Stomach (tissue), 9 donors: Measurements from ENCODE around the gene PWWP2B. TPM values are rescaled to one million over a fixed set of nuclear protein-coding genes. Genes with fewer than 3 reads are reported as not detected.

Experiments
- DNase-seq, 2 donors: peaks; one replicate each; pipeline versions ENCODE4 v3.0.0 to v3.0.0-alpha.2; 2013 to 2019
- H3K27ac ChIP-seq, 5 donors: fragments of 200-600 bp in 4 of 5; sonication (generic) in 4 of 5; one replicate each; pipeline ENCODE4 v1.5.1; 2013 to 2019; ENCODE audit warnings: mild to moderate bottlenecking in 1 of 5, moderate library complexity in 1 of 5
- H3K27me3 ChIP-seq, 3 donors: fragments of 200-600 bp; sonication (generic); one replicate each; pipeline ENCODE4 v1.5.1; 2017 to 2019; ENCODE audit warnings: mixed run types in 1 of 3
- H3K36me3 ChIP-seq, 4 donors: fragments of 200-600 bp; sonication (generic); 1 replicate in 3 of 4; 2 replicates in 1 of 4; pipeline ENCODE4 v1.5.1; 2016 to 2019
- H3K4me1 ChIP-seq, 4 donors: fragments of 200-600 bp; sonication (generic); one replicate each; pipeline ENCODE4 v1.5.1; 2016 to 2019
- H3K4me3 ChIP-seq, 4 donors: fragments of 200-600 bp; sonication (generic) in 3 of 4; one replicate each; pipeline ENCODE4 v1.5.1; 2016 to 2019; ENCODE audit warnings: mild to moderate bottlenecking in 1 of 4
- H3K9me3 ChIP-seq, 4 donors: fragments of 200-600 bp; sonication (generic); one replicate each; pipeline ENCODE4 v1.5.1; 2016 to 2019
- EP300 ChIP-seq: sonication (generic); formaldehyde crosslinking; IDR thresholded peaks from one replicate; pipeline ENCODE4 v1.6.1; 2017; ENCODE audit warnings: antibody characterized with exemption
- POLR2A ChIP-seq, 4 donors: fragments of 450-650 bp; IDR thresholded peaks; one replicate each; pipeline ENCODE4 v1.6.1; 2016; ENCODE audit warnings: antibody characterized with exemption in 4 of 4, control low read depth in 2 of 4, mild to moderate bottlenecking in 1 of 4, moderate library complexity in 1 of 4
- POLR2AphosphoS5 ChIP-seq, 3 donors: sonication (generic); formaldehyde crosslinking; IDR thresholded peaks; one replicate each; pipeline ENCODE4 v1.6.1; 2016; ENCODE audit warnings: antibody characterized with exemption in 3 of 3
- WGBS, 5 donors: extraction: QIAGEN DNeasy Blood & Tissue Kit in 3 of 5; methylation state at CpG; one replicate each; pipeline versions ENCODE4 v1.1.5 to v1.1.7; 2013 to 2018; 5-methylcytosine and 5-hydroxymethylcytosine counted together
- intact Hi-C: fragments of 100-400 bp; cut with DNase I; formaldehyde crosslinking; loops from one replicate; pipeline ENCODE4 v1.15.1; 2023; ENCODE audit warnings: low total_unique reads
- polyA plus RNA-seq, 3 donors: library from polyadenylated mRNA; stranded (reverse); fragments of 200-250 nt; gene quantifications; one replicate each; pipeline ENCODE4 v1.2.3, GENCODE V29; 2013
- total RNA-seq, 5 donors: library from RNA; depleted of rRNA; stranded (reverse); fragments of >200 nt; gene quantifications; one replicate each; pipeline versions ENCODE4 v1.1.0 to v1.2.3, GENCODE V29; 2014 to 2016
- TF ChIP-seq, protein P1 (sequence below), 7 experiments: fragments of 450-650 bp in 4 of 7; fragments of 200-600 bp in 3 of 7; sonication (generic) in 3 of 7; IDR thresholded peaks; one replicate each; pipeline ENCODE4 v1.5.1; 2016 to 2019; ENCODE audit warnings: antibody characterized with exemption in 7 of 7, control low read depth in 2 of 7, mild to moderate bottlenecking in 1 of 7
- donor health status: healthy with polysubstance abuse.
- donor health status: Bipolar disorder and iron deficiency.
- donor health status: healthy.

The PWWP2B gene
- total and polyA plus RNA-seq, 8 donors, result 8.5 to 167 (median 22.8) TPM

DNA sequence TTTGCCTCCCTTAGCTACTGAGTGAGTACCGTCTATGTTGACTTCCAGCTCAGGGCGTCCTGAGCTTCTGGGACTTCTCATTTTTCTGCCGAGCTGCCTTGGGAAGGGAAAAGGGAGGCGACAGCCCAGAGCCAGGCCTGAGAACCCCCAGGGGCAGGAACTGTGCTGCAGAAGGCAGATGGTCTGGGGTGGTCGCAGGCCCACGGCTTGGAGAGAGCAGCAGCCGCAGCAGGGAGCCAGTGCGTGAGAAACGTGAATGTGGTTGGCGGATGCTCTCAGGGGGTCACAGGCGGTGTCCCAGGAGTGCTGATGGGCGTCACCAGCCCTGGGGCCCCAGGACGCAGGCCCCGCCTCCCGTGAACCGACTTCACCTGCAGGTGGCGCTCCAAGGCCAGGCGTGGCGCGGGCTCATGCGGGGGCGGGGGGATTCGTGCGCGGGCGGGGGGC is 9.2 kb upstream of the PWWP2B start:
- DNase-seq, result peak; percentile 83 to 92
- Histone ChIP-seq H3K27me3 (no peaks in the 10 kb centered on the region), H3K27ac (peak overlapping the region in 2 of 5 donors; percentile 28 to 54), H3K4me3 (peak overlapping the region in 1 of 4 donors; percentile 17), H3K4me1 (peaks cover 10 to 19% (median 18%) of the 10 kb centered on the region in 4 donors), H3K9me3 (no peaks in the 10 kb centered on the region), H3K36me3 (no peaks in the 10 kb centered on the region)
- TF ChIP-seq, protein P1, sequence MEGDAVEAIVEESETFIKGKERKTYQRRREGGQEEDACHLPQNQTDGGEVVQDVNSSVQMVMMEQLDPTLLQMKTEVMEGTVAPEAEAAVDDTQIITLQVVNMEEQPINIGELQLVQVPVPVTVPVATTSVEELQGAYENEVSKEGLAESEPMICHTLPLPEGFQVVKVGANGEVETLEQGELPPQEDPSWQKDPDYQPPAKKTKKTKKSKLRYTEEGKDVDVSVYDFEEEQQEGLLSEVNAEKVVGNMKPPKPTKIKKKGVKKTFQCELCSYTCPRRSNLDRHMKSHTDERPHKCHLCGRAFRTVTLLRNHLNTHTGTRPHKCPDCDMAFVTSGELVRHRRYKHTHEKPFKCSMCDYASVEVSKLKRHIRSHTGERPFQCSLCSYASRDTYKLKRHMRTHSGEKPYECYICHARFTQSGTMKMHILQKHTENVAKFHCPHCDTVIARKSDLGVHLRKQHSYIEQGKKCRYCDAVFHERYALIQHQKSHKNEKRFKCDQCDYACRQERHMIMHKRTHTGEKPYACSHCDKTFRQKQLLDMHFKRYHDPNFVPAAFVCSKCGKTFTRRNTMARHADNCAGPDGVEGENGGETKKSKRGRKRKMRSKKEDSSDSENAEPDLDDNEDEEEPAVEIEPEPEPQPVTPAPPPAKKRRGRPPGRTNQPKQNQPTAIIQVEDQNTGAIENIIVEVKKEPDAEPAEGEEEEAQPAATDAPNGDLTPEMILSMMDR (IDR thresholded peaks at IDR 0.05), result peak in 5 of 7 experiments; percentile 45 to 77 (median 62)
- TF ChIP-seq POLR2A (IDR thresholded peaks at IDR 0.05), result no peak
- TF ChIP-seq POLR2AphosphoS5 (IDR thresholded peaks at IDR 0.05), result peak in 1 of 3 donors; percentile 15
- intact Hi-C loops, result loop anchor here (10.0 kb wide), 1 partner anchor 257 kb away; no protein-coding TSS in a partner anchor
- 2 to 4% (median 3%) methylated on average over 4 to 26 of the region's 26 CpGs for WGBS, 5 donors

DNA sequence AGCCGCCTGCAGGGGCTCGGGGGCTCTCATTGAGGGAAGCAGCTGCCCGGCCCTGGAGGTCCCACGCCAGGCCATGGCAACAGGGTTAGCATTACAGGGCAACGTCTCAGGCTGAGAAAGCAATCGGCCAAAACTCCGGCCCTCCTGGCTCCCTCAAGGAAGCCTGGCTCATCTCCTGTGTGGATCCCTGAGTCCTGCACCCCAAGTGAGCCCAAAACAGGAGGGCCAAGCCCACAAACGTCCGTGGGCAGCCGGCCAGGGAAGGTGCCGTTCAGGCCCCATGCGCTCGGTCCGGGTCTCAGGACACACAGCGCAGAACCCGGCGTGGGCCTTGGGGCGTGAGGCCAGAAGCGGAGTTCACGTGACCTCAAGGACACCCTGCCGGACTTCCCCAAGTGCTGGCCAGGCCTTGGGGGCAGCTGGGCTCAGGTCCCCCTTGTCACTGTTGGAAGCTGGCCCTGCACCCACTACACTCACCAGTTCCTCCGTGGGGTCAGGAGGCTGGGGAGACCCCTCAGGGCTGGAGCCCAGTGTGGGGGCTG is 8.0 kb upstream of the PWWP2B start:
- WGBS, 5 donors, result 20 to 57% (median 43%) methylated on average over 13 to 22 of the region's 22 CpGs
- Histone ChIP-seq H3K27me3 (no peaks in the 10 kb centered on the region), H3K27ac (no peak overlapping the region), H3K36me3 (no peaks in the 10 kb centered on the region), H3K4me3 (no peak overlapping the region), H3K4me1 (peaks cover 10 to 19% (median 18%) of the 10 kb centered on the region in 4 donors), H3K9me3 (no peaks in the 10 kb centered on the region)
- TF ChIP-seq POLR2AphosphoS5 (IDR thresholded peaks at IDR 0.05), result no peak
- no peak for TF ChIP-seq POLR2A (IDR thresholded peaks at IDR 0.05)
- TF ChIP-seq EP300, result no peak
- TF ChIP-seq, protein P1 (IDR thresholded peaks at IDR 0.05), result no peak
- intact Hi-C loops, result loop anchor here (10.0 kb wide), 1 partner anchor 256 kb away; no protein-coding TSS in a partner anchor
- DNase-seq, result peak in 1 of 2 donors; percentile 55

DNA sequence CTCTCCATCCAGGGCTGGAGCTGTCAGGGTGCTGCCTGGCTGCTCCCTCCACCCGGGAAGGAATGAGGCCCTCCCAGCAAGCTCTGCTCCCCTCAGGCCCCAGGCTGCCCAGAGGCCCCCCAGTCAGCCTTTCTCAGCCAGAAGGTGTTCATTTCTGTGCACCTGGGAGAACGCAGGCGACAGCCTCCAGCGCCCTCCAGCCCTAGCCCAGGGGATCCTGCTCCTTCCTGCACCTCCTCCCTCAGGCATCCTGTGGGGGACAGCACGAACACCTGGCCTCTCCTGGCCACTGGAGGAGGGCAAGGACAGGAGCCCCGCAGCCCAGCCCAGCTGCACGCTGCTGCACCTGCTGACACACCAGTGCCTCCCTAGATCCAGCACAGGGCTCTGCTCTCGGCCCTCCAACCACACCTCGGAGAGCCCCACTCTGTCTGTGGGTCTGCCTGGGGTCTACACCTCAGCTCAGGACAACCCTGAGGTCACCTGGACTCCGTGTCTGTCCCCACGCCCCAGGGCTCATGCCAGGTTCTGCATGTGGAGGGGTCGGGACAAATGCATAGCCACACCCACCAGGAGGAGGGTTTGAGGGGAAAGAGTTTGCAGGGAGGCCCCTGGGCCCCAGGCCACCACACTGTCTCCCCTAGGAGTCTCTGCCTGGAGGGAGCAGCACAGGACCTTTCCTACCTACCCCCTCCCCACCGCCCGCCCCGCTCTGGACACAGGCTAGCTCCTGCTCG is 7.4 kb upstream of the PWWP2B start:
- peak in 1 of 2 donors; percentile 69 for DNase-seq
- intact Hi-C loops, result loop anchor here (5.0 to 10.0 kb wide), 2 partner anchors 63 to 255 kb away; no protein-coding TSS in a partner anchor
- TF ChIP-seq EP300 (no peak), POLR2AphosphoS5 (IDR thresholded peaks at IDR 0.05) (no peak), POLR2A (IDR thresholded peaks at IDR 0.05) (no peak)
- TF ChIP-seq, protein P1 (IDR thresholded peaks at IDR 0.05), result no peak
- H3K4me1 ChIP-seq, result peaks cover 10 to 22% (median 19%) of the 10 kb centered on the region in 4 donors
- H3K9me3 ChIP-seq, result no peaks in the 10 kb centered on the region
- H3K4me3 ChIP-seq, result no peak overlapping the region
- no peaks in the 10 kb centered on the region for H3K27me3 ChIP-seq
- H3K36me3 ChIP-seq, result no peaks in the 10 kb centered on the region
- H3K27ac ChIP-seq, result no peak overlapping the region
- 48 to 76% (median 52%) methylated on average over 12 to 16 of the region's 16 CpGs for WGBS, 5 donors

DNA sequence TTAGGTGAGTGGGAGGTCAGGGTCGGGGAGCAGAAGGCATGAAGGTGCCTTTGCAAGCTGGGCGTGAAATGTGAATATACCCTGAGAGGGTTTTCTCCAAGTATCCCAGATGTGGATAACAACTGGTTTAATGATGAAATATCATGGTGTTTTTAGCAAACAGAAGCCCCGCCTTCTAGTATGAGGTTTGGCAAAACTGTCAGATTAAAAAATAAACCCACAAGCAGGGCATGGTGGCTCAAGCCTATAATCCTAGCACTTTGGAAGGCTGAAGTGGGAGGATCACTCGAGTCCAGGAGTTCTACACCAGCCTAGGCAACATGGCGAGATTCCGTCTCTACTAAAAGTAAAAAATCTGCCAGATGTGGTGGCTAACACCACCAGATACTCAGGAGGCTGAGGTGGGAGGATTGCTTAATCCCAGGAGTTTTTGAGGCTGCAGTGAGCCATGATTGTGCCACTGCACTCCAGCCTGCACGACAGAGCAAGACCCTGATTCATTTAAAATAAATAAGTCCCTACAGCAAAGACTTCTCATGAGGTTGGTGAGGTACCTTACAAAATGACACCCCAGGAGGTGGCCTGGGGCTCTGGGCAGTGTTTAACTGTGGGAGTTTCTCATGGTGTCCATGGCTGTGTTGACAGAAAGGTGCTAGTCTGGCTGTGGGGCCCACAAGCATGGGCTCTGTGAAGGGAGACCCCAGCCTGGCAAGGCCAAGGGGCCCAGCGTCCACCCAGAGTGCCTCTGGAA is 6.7 kb upstream of the PWWP2B start:
- DNase-seq, result no peak
- no peak overlapping the region for H3K27ac ChIP-seq
- intact Hi-C loops, result loop anchor here (5.0 kb wide), 1 partner anchor 62 kb away; no protein-coding TSS in a partner anchor
- TF ChIP-seq EP300 (no peak), POLR2A (IDR thresholded peaks at IDR 0.05) (no peak), POLR2AphosphoS5 (IDR thresholded peaks at IDR 0.05) (no peak)
- TF ChIP-seq, protein P1 (IDR thresholded peaks at IDR 0.05), result no peak
- no peaks in the 10 kb centered on the region for H3K36me3 ChIP-seq
- H3K27me3 ChIP-seq, result no peaks in the 10 kb centered on the region
- H3K9me3 ChIP-seq, result no peaks in the 10 kb centered on the region
- 67 to 76% (median 73%) methylated on average over 7 to 8 of the region's 8 CpGs for WGBS, 5 donors
- no peak overlapping the region for H3K4me3 ChIP-seq
- peaks cover 12 to 29% (median 26%) of the 10 kb centered on the region in 4 donors for H3K4me1 ChIP-seq
